ENCODE results near the gene TEKT3.

- TF ChIP-seq CTCF (conservative IDR thresholded peaks at IDR 0.05; ENCODE audit: low read length) (no peak), EZH2phosphoT487 (IDR thresholded peaks at IDR 0.05; ENCODE audit: borderline replicate concordance, low read depth, low read length) (no peak)
Observed at GRCh38 chr17:15361151-15361550, 19.8 kb upstream of the TEKT3 start.
